Stimulated activated CD8-positive, alpha-beta memory T cell treated with anti-CD3 and anti-CD28 coated beads, Interleukin-4, amount 100 ng/mL, for 24 hours (primary cell): ENCODE measurements around the gene LIPC.

Source experiments
- DNase-seq: peaks from one replicate; pipeline ENCODE4 v3.0.0-alpha.2; 2020; ENCODE audit warnings: low read depth

LIPC gene

GRCh38 chr15:58554758-58555157 lies 123.0 kb downstream of the LIPC start:
- no peak for DNase-seq

- no peak for DNase-seq
These were observed 123.6 kb downstream of the LIPC start for GRCh38 chr15:58555162-58556027.

GRCh38 chr15:58556028-58556361 lies 124.2 kb downstream of the LIPC start:
- DNase-seq: no peak

DNA sequence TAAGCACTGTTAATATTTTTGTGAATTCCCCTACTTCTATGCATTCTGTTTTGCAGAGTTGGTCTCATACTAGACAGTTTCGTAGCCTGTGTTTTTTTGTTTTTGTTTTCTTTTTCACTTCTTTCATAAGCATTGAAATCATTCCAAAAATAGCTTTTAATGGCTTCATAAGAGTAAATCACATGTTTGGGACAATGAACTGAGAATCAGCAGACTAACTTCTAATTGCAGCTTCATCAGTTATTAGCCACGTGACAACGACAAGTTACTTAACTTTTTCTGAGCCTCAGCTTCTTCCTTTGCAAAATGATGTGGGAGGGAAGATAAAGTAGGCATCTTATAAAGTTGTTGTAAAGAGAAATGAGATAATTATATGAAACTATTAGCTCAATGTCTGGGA lies 124.8 kb downstream of the LIPC start:
- DNase-seq: no peak

GRCh38 chr15:58558777-58559176 lies 127.0 kb downstream of the LIPC start:
- no peak for DNase-seq

GRCh38 chr15:58559904-58560588 lies 128.3 kb downstream of the LIPC start:
- no peak for DNase-seq

GRCh38 chr15:58561321-58561720 lies 129.5 kb downstream of the LIPC start:
- DNase-seq: no peak

- no peak for DNase-seq
These were observed 130.3 kb downstream of the LIPC start for GRCh38 chr15:58562135-58562534.

- DNase-seq: no peak
These were observed 133.2 kb downstream of the LIPC start for GRCh38 chr15:58564981-58565380.

DNA sequence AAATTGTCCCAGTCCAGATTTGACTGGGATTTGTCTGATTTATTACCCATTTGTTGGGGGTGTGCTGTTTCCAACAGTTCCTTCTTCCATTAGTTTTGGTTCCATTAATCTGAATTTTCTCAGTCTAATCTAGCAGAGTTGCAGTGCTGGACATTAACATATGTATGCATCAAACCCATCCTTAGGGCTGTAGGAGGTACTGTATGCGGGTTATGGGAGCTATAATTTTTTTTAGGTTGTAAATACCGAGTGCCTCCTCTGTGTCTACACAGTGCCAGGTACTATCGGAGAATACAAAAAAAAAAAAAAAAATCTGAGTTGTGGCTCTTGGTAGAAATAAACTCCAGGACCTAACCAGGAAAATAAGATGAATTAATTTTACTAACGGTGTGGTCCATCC lies 133.8 kb downstream of the LIPC start:
- no peak for DNase-seq

GRCh38 chr15:58566029-58566428 lies 134.2 kb downstream of the LIPC start:
- DNase-seq: no peak

DNA sequence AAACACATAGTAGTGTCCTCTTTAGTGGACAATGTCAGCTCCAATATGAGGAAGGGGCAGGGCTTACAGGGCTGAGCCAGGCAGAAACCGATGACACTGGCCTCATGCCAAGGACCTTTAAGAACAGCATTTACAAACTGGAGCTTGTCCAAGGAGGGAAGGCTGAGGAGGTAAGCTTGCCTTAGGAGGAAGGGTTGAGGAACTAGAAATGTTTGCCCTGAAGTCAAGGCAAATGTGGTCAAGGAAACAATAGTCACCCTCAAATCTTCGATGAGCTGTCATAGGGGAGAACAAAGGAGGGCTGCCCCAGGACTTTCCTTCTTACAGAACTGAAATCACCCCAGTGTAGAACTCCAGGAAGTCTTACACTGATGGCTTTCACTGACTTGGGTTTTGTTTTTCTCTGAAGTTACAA lies 136.4 kb downstream of the LIPC start:
- no peak for DNase-seq

- DNase-seq: no peak
These were observed 137.7 kb downstream of the LIPC start for GRCh38 chr15:58569455-58569854.

GRCh38 chr15:58571491-58571890 lies 139.7 kb downstream of the LIPC start:
- no peak for DNase-seq

DNA sequence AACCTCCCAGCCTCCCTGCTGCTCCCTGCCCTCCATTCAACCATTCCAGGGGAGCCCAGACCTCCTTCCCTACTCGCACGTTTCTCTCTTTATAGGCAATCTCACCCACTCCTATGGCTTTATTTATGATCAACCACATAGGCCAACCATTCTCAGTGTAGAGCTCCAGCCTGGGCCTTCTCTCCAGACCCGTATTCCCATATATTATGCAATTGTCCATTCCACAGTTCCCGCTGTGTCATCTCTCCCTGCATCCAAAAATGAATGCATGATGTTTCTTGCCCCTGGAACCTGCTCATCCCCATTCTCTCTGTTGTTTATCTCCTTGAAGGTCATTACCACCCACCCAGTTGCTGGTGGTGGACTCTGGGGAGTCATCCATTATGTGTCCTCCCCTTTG lies 140.7 kb downstream of the LIPC start:
- DNase-seq: no peak

DNA sequence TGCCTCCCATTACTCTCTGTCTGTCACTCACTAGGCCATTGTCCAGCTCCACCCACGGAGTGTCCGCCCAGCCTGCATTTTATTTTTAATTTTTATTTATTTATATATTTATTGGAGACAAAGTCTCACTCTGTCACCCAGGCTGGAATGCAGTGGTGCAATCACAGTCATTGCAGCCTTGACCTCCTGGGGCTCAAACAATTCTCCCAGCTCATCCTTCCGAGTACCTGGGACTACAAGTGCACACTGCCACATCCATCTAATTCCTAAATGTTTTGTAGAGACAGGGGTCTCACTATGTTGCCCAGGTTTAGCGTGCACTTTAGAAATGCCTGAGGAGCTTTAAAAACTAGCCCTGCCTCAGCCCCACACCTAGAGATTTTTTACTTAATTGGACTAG lies 141.5 kb downstream of the LIPC start:
- no peak for DNase-seq

GRCh38 chr15:58574631-58575030 lies 142.8 kb downstream of the LIPC start:
- no peak for DNase-seq

DNA sequence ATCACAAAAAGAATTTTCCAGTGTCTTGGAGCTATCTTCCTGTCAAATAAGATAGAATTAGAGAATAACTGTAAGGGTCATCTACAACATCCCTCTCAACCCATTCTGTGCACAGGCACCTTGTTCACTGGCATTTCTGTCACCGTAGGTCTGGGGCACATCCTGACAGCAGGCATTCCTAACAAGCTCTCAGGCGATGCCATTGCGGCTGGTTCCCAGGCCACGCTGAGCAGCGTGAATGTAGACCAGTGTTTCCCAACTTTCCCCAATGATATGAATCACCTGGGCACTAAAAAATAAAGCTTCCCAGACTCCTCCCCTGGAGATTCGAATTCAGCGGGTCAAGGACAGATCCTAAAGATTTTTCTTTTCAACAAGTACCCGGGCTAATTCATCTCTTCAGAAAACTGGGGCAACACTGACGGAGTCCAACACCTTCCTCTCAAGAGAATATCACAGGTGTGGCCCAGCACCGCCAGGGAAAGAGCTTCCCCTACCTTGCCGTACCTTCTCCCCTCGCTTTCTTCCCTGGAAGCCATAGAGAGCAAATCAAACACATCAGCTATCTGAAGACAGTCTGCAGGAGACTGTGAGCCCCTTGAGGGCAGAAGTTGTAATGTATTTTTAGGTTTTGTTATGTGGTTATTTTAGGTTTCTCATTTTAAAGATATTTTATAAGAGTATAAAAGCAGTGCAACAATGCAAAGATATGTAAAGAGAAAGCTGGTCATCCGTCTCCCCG lies 143.4 kb downstream of the LIPC start:
- no peak for DNase-seq

- DNase-seq: no peak
These were observed 144.9 kb downstream of the LIPC start for GRCh38 chr15:58576657-58577056.

DNA sequence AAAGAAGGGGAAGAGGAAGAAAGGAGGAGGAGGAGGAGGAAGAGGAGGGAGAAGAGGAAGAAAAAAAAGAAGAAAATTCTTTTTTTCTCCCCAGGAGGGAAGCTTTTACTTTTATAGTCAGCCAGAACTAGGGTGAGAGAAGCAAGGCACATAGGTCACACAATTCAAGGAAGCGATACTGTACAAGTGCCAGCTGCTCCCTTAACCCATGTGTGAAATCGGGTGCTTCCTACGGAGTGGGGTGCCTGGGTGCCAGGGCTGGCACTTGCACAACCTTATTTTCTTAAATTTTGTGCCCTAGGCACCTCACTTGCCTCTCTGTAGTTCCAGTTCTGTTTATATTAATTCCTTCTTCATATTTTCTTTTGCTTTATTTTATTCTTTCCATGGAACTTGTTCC lies 150.4 kb downstream of the LIPC start:
- no peak for DNase-seq

DNA sequence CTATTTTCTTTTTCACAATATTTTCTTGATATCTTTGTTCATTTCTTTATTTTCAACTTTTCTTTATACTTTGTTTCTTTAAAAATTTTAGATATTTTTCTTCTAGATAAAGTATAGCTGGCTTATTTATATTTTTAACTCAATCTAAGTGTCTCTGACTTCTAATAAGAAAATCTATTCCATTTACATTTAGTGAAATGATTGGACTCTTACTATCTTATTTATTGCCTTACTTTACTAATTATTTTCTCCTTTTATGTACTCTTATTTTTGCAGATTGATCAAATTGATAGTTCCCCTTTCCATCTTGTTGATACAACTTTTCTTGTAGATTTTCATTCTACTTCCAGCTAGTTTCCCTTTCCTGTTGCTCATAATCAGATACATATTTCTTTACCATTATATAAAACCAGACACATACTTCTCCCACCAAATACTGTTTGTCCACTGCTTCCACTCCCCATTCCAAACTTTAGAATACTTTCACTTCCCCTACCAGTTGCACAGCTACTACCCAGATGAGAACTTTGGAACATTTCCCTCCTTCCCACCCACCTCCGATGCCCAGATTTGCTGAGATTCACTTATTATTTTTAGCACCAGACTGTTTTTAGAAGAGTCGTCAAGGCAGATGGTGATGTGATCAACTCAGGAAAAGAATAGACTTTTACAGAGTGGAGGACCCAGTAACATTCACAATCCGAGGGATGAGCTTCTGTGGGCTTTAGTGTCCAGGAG lies 151.5 kb downstream of the LIPC start:
- DNase-seq: no peak

- no peak for DNase-seq
These were observed 153.1 kb downstream of the LIPC start for GRCh38 chr15:58584789-58585461.
